Stomach (tissue), 9 donors: ENCODE measurements around the gene APLP1. TPM values are rescaled to one million over a fixed set of nuclear protein-coding genes. Genes with fewer than 3 reads are reported as not detected.
A peak's percentile ranks its signal among the peaks of the same experiment; 100 is the strongest.

Experiments used
- DNase-seq, 2 donors: peaks; one replicate each; pipeline versions ENCODE4 v3.0.0 to v3.0.0-alpha.2; 2013 to 2019
- H3K27ac ChIP-seq, 5 donors: fragments of 200-600 bp in 4 of 5; sonication (generic) in 4 of 5; one replicate each; pipeline ENCODE4 v1.5.1; 2013 to 2019; ENCODE audit warnings: mild to moderate bottlenecking in 1 of 5, moderate library complexity in 1 of 5
- H3K27me3 ChIP-seq, 3 donors: fragments of 200-600 bp; sonication (generic); one replicate each; pipeline ENCODE4 v1.5.1; 2017 to 2019; ENCODE audit warnings: mixed run types in 1 of 3
- H3K36me3 ChIP-seq, 4 donors: fragments of 200-600 bp; sonication (generic); 1 replicate in 3 of 4; 2 replicates in 1 of 4; pipeline ENCODE4 v1.5.1; 2016 to 2019
- H3K4me1 ChIP-seq, 4 donors: fragments of 200-600 bp; sonication (generic); one replicate each; pipeline ENCODE4 v1.5.1; 2016 to 2019
- H3K4me3 ChIP-seq, 4 donors: fragments of 200-600 bp; sonication (generic) in 3 of 4; one replicate each; pipeline ENCODE4 v1.5.1; 2016 to 2019; ENCODE audit warnings: mild to moderate bottlenecking in 1 of 4
- H3K9me3 ChIP-seq, 4 donors: fragments of 200-600 bp; sonication (generic); one replicate each; pipeline ENCODE4 v1.5.1; 2016 to 2019
- CTCF ChIP-seq, 7 experiments: fragments of 450-650 bp in 4 of 7; fragments of 200-600 bp in 3 of 7; sonication (generic) in 3 of 7; IDR thresholded peaks; one replicate each; pipeline ENCODE4 v1.5.1; 2016 to 2019; ENCODE audit warnings: antibody characterized with exemption in 7 of 7, control low read depth in 2 of 7, mild to moderate bottlenecking in 1 of 7
- EP300 ChIP-seq: sonication (generic); formaldehyde crosslinking; IDR thresholded peaks from one replicate; pipeline ENCODE4 v1.6.1; 2017; ENCODE audit warnings: antibody characterized with exemption
- POLR2A ChIP-seq, 4 donors: fragments of 450-650 bp; IDR thresholded peaks; one replicate each; pipeline ENCODE4 v1.6.1; 2016; ENCODE audit warnings: antibody characterized with exemption in 4 of 4, control low read depth in 2 of 4, mild to moderate bottlenecking in 1 of 4, moderate library complexity in 1 of 4
- POLR2AphosphoS5 ChIP-seq, 3 donors: sonication (generic); formaldehyde crosslinking; IDR thresholded peaks; one replicate each; pipeline ENCODE4 v1.6.1; 2016; ENCODE audit warnings: antibody characterized with exemption in 3 of 3
- WGBS, 5 donors: extraction: QIAGEN DNeasy Blood & Tissue Kit in 3 of 5; methylation state at CpG; one replicate each; pipeline versions ENCODE4 v1.1.5 to v1.1.7; 2013 to 2018; 5-methylcytosine and 5-hydroxymethylcytosine counted together
- intact Hi-C: fragments of 100-400 bp; cut with DNase I; formaldehyde crosslinking; loops from one replicate; pipeline ENCODE4 v1.15.1; 2023; ENCODE audit warnings: low total_unique reads
- polyA plus RNA-seq, 3 donors: library from polyadenylated mRNA; stranded (reverse); fragments of 200-250 nt; gene quantifications; one replicate each; pipeline ENCODE4 v1.2.3, GENCODE V29; 2013
- total RNA-seq, 5 donors: library from RNA; depleted of rRNA; stranded (reverse); fragments of >200 nt; gene quantifications; one replicate each; pipeline versions ENCODE4 v1.1.0 to v1.2.3, GENCODE V29; 2014 to 2016
- donor health status: healthy with polysubstance abuse.
- donor health status: Bipolar disorder and iron deficiency.
- donor health status: healthy.

Gene APLP1
- total and polyA plus RNA-seq, 8 donors: 5.3 to 76.5 (median 18.4) TPM

GRCh38 chr19:35879770-35880317 lies 11.5 kb downstream of the APLP1 start:
- H3K36me3 ChIP-seq: peaks cover 0 to 13% (median 0%) of the 10 kb centered on the region in 4 donors
- no peak overlapping the region for H3K4me3 ChIP-seq
- 2 to 5% (median 4%) methylated on average over 20 to 28 of the region's 28 CpGs for WGBS, 5 donors
- H3K27ac ChIP-seq: no peak overlapping the region
- peak in 1 of 3 donors; percentile 67 for TF ChIP-seq POLR2AphosphoS5 (IDR thresholded peaks at IDR 0.05)
- no peak for TF ChIP-seq CTCF (IDR thresholded peaks at IDR 0.05)
- H3K4me1 ChIP-seq: peaks cover 0 to 10% (median 2%) of the 10 kb centered on the region in 4 donors
- intact Hi-C loops: loop anchor here (5.0 kb wide), 1 partner anchor 52 kb away; no protein-coding TSS in a partner anchor
- H3K27me3 ChIP-seq: peaks cover 0 to 24% (median 0%) of the 10 kb centered on the region in 3 donors
- H3K9me3 ChIP-seq: no peaks in the 10 kb centered on the region
- peak; percentile 89 to 95 for DNase-seq

GRCh38 chr19:35882114-35882832 lies 13.9 kb downstream of the APLP1 start:
- TF ChIP-seq EP300 (no peak), CTCF (IDR thresholded peaks at IDR 0.05) (peak in 5 of 7 experiments; percentile 35 to 64 (median 49))
- Histone ChIP-seq H3K27ac (no peak overlapping the region), H3K9me3 (no peaks in the 10 kb centered on the region), H3K27me3 (peaks cover 0 to 24% (median 0%) of the 10 kb centered on the region in 3 donors), H3K4me1 (peaks cover 0 to 10% (median 2%) of the 10 kb centered on the region in 4 donors), H3K36me3 (peaks cover 0 to 9% (median 6%) of the 10 kb centered on the region in 4 donors), H3K4me3 (no peak overlapping the region)
- intact Hi-C loops: loop anchor here (5.0 kb wide), 1 partner anchor 50 kb away; no protein-coding TSS in a partner anchor
- DNase-seq: peak in 1 of 2 donors; percentile 90
- WGBS, 5 donors: 21 to 29% (median 24%) methylated on average over 8 of the region's 8 CpGs

GRCh38 chr19:35883882-35884281 lies 15.5 kb downstream of the APLP1 start:
- TF ChIP-seq POLR2A (IDR thresholded peaks at IDR 0.05) (no peak), POLR2AphosphoS5 (IDR thresholded peaks at IDR 0.05) (no peak), CTCF (IDR thresholded peaks at IDR 0.05) (no peak), EP300 (no peak)
- Histone ChIP-seq H3K4me3 (no peak overlapping the region), H3K27ac (no peak overlapping the region), H3K4me1 (peaks cover 0 to 10% (median 2%) of the 10 kb centered on the region in 4 donors), H3K9me3 (no peaks in the 10 kb centered on the region), H3K36me3 (peaks cover 10 to 24% (median 22%) of the 10 kb centered on the region in 4 donors), H3K27me3 (peaks cover 0 to 14% (median 0%) of the 10 kb centered on the region in 3 donors)
- DNase-seq: no peak
- 48 to 71% (median 61%) methylated on average over 2 of the region's 2 CpGs for WGBS, 5 donors
- intact Hi-C loops: loop anchor here (5.0 kb wide), 1 partner anchor 48 kb away; no protein-coding TSS in a partner anchor

GRCh38 chr19:35885225-35885738 lies 16.9 kb downstream of the APLP1 start:
- intact Hi-C loops: no loop called here
- Histone ChIP-seq H3K9me3 (no peaks in the 10 kb centered on the region), H3K4me3 (no peak overlapping the region), H3K36me3 (peaks cover 24 to 38% (median 36%) of the 10 kb centered on the region in 4 donors), H3K4me1 (no peaks in the 10 kb centered on the region), H3K27ac (no peak overlapping the region), H3K27me3 (peaks cover 0 to 4% (median 0%) of the 10 kb centered on the region in 3 donors)
- WGBS, 5 donors: 87 to 95% (median 91%) methylated on average over 6 of the region's 6 CpGs
- TF ChIP-seq EP300: no peak
- TF ChIP-seq CTCF (IDR thresholded peaks at IDR 0.05): no peak
- no peak for TF ChIP-seq POLR2AphosphoS5 (IDR thresholded peaks at IDR 0.05)
- TF ChIP-seq POLR2A (IDR thresholded peaks at IDR 0.05): no peak
- DNase-seq: no peak
